H1 (cell line): Measurements from ENCODE around the gene GUCY2C. TPM values are rescaled to one million over a fixed set of nuclear protein-coding genes. Genes with fewer than 3 reads are reported as not detected.

ENCODE experiments used
- CTCF ChIA-PET: fragments of 300-600 bp; sonication (Branson Sonifier 250); formaldehyde crosslinking; loops from one replicate; lab custom pipeline; 2021; ENCODE audit not compliant: partially characterized antibody; lab: Charles Lee
- POLR2A ChIA-PET: fragments of 300-600 bp; sonication (Branson Sonifier 250); formaldehyde crosslinking; loops from one replicate; lab custom pipeline; 2021; ENCODE audit warnings: inconsistent platforms; ENCODE audit not compliant: partially characterized antibody; lab: Charles Lee
- DNase-seq, 2 experiments: peaks; one replicate each; pipeline versions ENCODE4 v3.0.0 to v3.0.0-alpha.2; 2010 to 2022; ENCODE audit warnings: low spot score in 2 of 2, low read depth in 1 of 2, mixed read lengths in 1 of 2
- FAIRE-seq: peaks from 2 replicates; lab custom pipeline; 2011; peaks lifted over from hg19 to GRCh38; lab: Jason Lieb, UNC
- H2AFZ ChIP-seq: 2 replicates; pipeline ENCODE4 v1.8.1; 2012; ENCODE audit warnings: low read length, inconsistent platforms
- H2AK5ac ChIP-seq: 2 replicates; pipeline ENCODE4 v1.6.1; 2013; ENCODE audit warnings: low read depth, low read length
- H2BK120ac ChIP-seq: replicated peaks from 2 replicates; pipeline ENCODE3; 2013; ENCODE audit warnings: low read depth, low read length, inconsistent platforms
- H2BK12ac ChIP-seq: 2 replicates; pipeline ENCODE4 v1.6.1; 2013; ENCODE audit warnings: low read depth, low read length
- H2BK15ac ChIP-seq: 2 replicates; pipeline ENCODE4 v1.6.1; 2013; ENCODE audit warnings: low read length
- H2BK20ac ChIP-seq: 2 replicates; pipeline ENCODE4 v1.6.1; 2013; ENCODE audit warnings: low read length
- H2BK5ac ChIP-seq: 2 replicates; pipeline ENCODE4 v1.6.1; 2013; ENCODE audit warnings: low read depth, low read length
- H3K14ac ChIP-seq: 2 replicates; pipeline ENCODE4 v1.6.1; 2013; ENCODE audit warnings: inconsistent platforms; ENCODE audit not compliant: insufficient read length
- H3K18ac ChIP-seq: 2 replicates; pipeline ENCODE4 v1.6.1; 2013; ENCODE audit warnings: low read length; ENCODE audit errors: extremely low read depth
- H3K23ac ChIP-seq: 2 replicates; pipeline ENCODE4 v1.6.1; 2013; ENCODE audit warnings: inconsistent platforms; ENCODE audit not compliant: insufficient read length
- H3K23me2 ChIP-seq: 2 replicates; pipeline ENCODE4 v1.6.1; 2013; ENCODE audit warnings: low read depth, low read length
- H3K27ac ChIP-seq: 2 replicates; pipeline ENCODE4 v1.6.1; 2011; ENCODE audit warnings: low read depth, low read length, inconsistent platforms
- H3K27me3 ChIP-seq, 4 experiments: replicated peaks in 1 of 4; 1 replicate in 1 of 4; 2 replicates in 3 of 4; pipeline versions ENCODE4 v1.6.1 to v1.8.1; 2011 to 2013; ENCODE audit warnings: low read length in 3 of 4, mild to moderate bottlenecking in 3 of 4, inconsistent platforms in 2 of 4, mixed read lengths in 2 of 4, moderate library complexity in 1 of 4; ENCODE audit not compliant: control insufficient read depth in 3 of 4, insufficient read depth in 3 of 4; ENCODE audit errors: extremely low read depth in 1 of 4
- H3K36me3 ChIP-seq, 4 experiments: 2 replicates each; pipeline versions ENCODE4 v1.6.1 to v1.8.1; 2011 to 2013; ENCODE audit warnings: mild to moderate bottlenecking in 4 of 4, low read length in 3 of 4, moderate library complexity in 2 of 4, control low read depth in 1 of 4, inconsistent platforms in 1 of 4; ENCODE audit not compliant: insufficient read depth in 4 of 4, control insufficient read depth in 2 of 4
- H3K4ac ChIP-seq: replicated peaks from 2 replicates; pipeline ENCODE3; 2013; ENCODE audit warnings: low read length, low read depth, mixed read lengths, inconsistent platforms; ENCODE audit not compliant: insufficient read length
- H3K4me1 ChIP-seq, 4 experiments: replicated peaks in 1 of 4; 1 replicate in 1 of 4; 2 replicates in 3 of 4; pipeline versions ENCODE4 v1.6.1 to v1.8.1; 2011 to 2013; ENCODE audit warnings: low read length in 3 of 4, inconsistent platforms in 2 of 4, mixed read lengths in 1 of 4; ENCODE audit not compliant: insufficient read depth in 4 of 4, control insufficient read depth in 3 of 4
- H3K4me2 ChIP-seq, 2 experiments: 2 replicates each; pipeline versions ENCODE4 v1.6.1 to v1.8.1; 2011 to 2013; ENCODE audit warnings: low read depth in 2 of 2, low read length in 2 of 2, control low read depth in 1 of 2, inconsistent platforms in 1 of 2, mild to moderate bottlenecking in 1 of 2; ENCODE audit not compliant: insufficient read depth in 1 of 2
- H3K4me3 ChIP-seq, 4 experiments: fragments of 200-600, 300-600 bp in 1 of 4; sonication (generic), shearing (Covaris generic), sonication (Bioruptor Twin) in 1 of 4; 2 replicates each; pipeline versions ENCODE4 v1.5.1 to v1.8.1; 2011 to 2016; ENCODE audit warnings: low read length in 4 of 4, low read depth in 3 of 4, control low read depth in 2 of 4, inconsistent platforms in 2 of 4, mild to moderate bottlenecking in 2 of 4, mixed read lengths in 1 of 4, moderate library complexity in 1 of 4; ENCODE audit not compliant: insufficient read depth in 2 of 4; ENCODE audit errors: extremely low read depth in 1 of 4
- H3K56ac ChIP-seq: replicated peaks from 2 replicates; pipeline ENCODE3; 2013; ENCODE audit warnings: low read depth, mild to moderate bottlenecking, mixed read lengths, low read length, inconsistent platforms; ENCODE audit not compliant: insufficient read length
- H3K79me1 ChIP-seq: 2 replicates; pipeline ENCODE4 v1.6.1; 2013; ENCODE audit warnings: low read depth, low read length, control low read depth
- H3K79me2 ChIP-seq, 2 experiments: 2 replicates each; pipeline versions ENCODE4 v1.6.1 to v1.8.1; 2012 to 2013; ENCODE audit warnings: low read length in 2 of 2, mild to moderate bottlenecking in 2 of 2, inconsistent platforms in 1 of 2; ENCODE audit not compliant: insufficient read depth in 2 of 2, control insufficient read depth in 1 of 2
- H3K9ac ChIP-seq, 4 experiments: replicated peaks in 1 of 4; 1 replicate in 1 of 4; 2 replicates in 3 of 4; pipeline versions ENCODE4 v1.6.1 to v1.8.1; 2011 to 2013; ENCODE audit warnings: low read depth in 3 of 4, low read length in 3 of 4, control low read depth in 2 of 4, mild to moderate bottlenecking in 2 of 4, moderate library complexity in 2 of 4, inconsistent platforms in 1 of 4; ENCODE audit errors: extremely low read depth in 1 of 4
- H3K9me3 ChIP-seq, 2 experiments: 2 replicates each; pipeline versions ENCODE4 v1.6.1 to v1.8.1; 2012 to 2013; ENCODE audit warnings: mild to moderate bottlenecking in 2 of 2, moderate library complexity in 2 of 2, control low read depth in 1 of 2, inconsistent platforms in 1 of 2, low read depth in 1 of 2, low read length in 1 of 2, mixed read lengths in 1 of 2; ENCODE audit not compliant: insufficient read depth in 2 of 2
- H4K20me1 ChIP-seq, 2 experiments: replicated peaks in 1 of 2; 2 replicates each; pipeline versions ENCODE3 to v1.8.1; 2011 to 2013; ENCODE audit warnings: inconsistent platforms in 2 of 2, low read length in 2 of 2, mild to moderate bottlenecking in 1 of 2; ENCODE audit not compliant: insufficient read depth in 2 of 2, control insufficient read depth in 1 of 2
- H4K5ac ChIP-seq: 2 replicates; pipeline ENCODE4 v1.6.1; 2013; ENCODE audit warnings: low read length, low read depth, mixed read lengths, inconsistent platforms; ENCODE audit not compliant: insufficient read length
- H4K8ac ChIP-seq: 2 replicates; pipeline ENCODE4 v1.8.0; 2013; ENCODE audit warnings: mild to moderate bottlenecking, moderate library complexity, low read length, inconsistent platforms; ENCODE audit not compliant: insufficient read depth; ENCODE audit errors: extremely low read depth
- H4K91ac ChIP-seq: replicated peaks from 2 replicates; pipeline ENCODE3; 2013; ENCODE audit warnings: low read length, mixed read lengths, inconsistent platforms; ENCODE audit not compliant: insufficient read length
- ATF2 ChIP-seq: IDR thresholded peaks from 2 replicates; pipeline ENCODE4 v1.6.1; 2012; ENCODE audit warnings: low read length, inconsistent platforms
- BRCA1 ChIP-seq: IDR thresholded peaks from 2 replicates; pipeline ENCODE4 v1.6.1; 2012; ENCODE audit warnings: low read depth, low read length, improper control_type of control experiment
- CTBP2 ChIP-seq: IDR thresholded peaks from 2 replicates; pipeline ENCODE4 v1.7.0; 2011; ENCODE audit warnings: borderline replicate concordance, mild to moderate bottlenecking, moderate library complexity, mixed read lengths, low read length; ENCODE audit not compliant: insufficient read depth, insufficient read length
- FOSL1 ChIP-seq: IDR thresholded peaks from 2 replicates; pipeline ENCODE4 v1.6.1; 2011; ENCODE audit warnings: mild to moderate bottlenecking, low read depth, low read length, moderate library complexity; ENCODE audit not compliant: insufficient read depth
- GTF2F1 ChIP-seq: IDR thresholded peaks from 2 replicates; pipeline ENCODE4 v1.6.1; 2012; ENCODE audit warnings: low read depth, low read length, improper control_type of control experiment, borderline replicate concordance
- JUN ChIP-seq: IDR thresholded peaks from 2 replicates; pipeline ENCODE4 v1.6.1; 2011; ENCODE audit warnings: low read depth, mild to moderate bottlenecking, improper control_type of control experiment, low read length
- NANOG ChIP-seq: IDR thresholded peaks from 2 replicates; pipeline ENCODE4 v1.6.1; 2011; ENCODE audit warnings: low read length, low read depth, mild to moderate bottlenecking, inconsistent platforms; ENCODE audit not compliant: insufficient read depth, poor library complexity, severe bottlenecking
- POLR2A ChIP-seq, 2 experiments: IDR thresholded peaks; 1 replicate in 1 of 2; 2 replicates in 1 of 2; pipeline ENCODE4 v1.6.1; 2011; ENCODE audit warnings: low read depth in 2 of 2, low read length in 2 of 2, mild to moderate bottlenecking in 2 of 2; ENCODE audit errors: control extremely low read depth in 1 of 2
- RBBP5 ChIP-seq: IDR thresholded peaks from 2 replicates; pipeline ENCODE4 v1.7.1; 2012; ENCODE audit warnings: low read depth, mild to moderate bottlenecking, inconsistent platforms, low read length, moderate library complexity, borderline replicate concordance
- SP4 ChIP-seq: IDR thresholded peaks from 2 replicates; pipeline ENCODE4 v1.6.1; 2012; ENCODE audit warnings: low read length, inconsistent platforms
- SRF ChIP-seq: IDR thresholded peaks from 2 replicates; pipeline ENCODE4 v1.6.1; 2011; ENCODE audit warnings: mild to moderate bottlenecking, low read depth, low read length, moderate library complexity
- YY1 ChIP-seq: IDR thresholded peaks from 2 replicates; pipeline ENCODE4 v1.6.1; 2011; ENCODE audit warnings: low read depth, mild to moderate bottlenecking, low read length
- WGBS, 2 experiments: shearing (Covaris generic) in 1 of 2; methylation state at CpG; one replicate each; pipeline versions ENCODE4 v1.1.6 to v1.1.7; 2013 to 2015; ENCODE audit warnings: low lambda C conversion rate in 2 of 2, mixed read lengths in 2 of 2, inconsistent platforms in 1 of 2, low coverage in 1 of 2, missing lambda C conversion rate in 1 of 2; ENCODE audit not compliant: insufficient replicate concordance in 2 of 2, insufficient coverage in 1 of 2, insufficient read length in 1 of 2; ENCODE audit errors: extremely low coverage in 1 of 2, missing lambda C conversion rate in 1 of 2; 5-methylcytosine and 5-hydroxymethylcytosine counted together
- polyA plus RNA-seq, 7 experiments: library from polyadenylated mRNA; depleted of rRNA in 3 of 7; stranded (reverse) in 5 of 7; unstranded in 2 of 7; fragments of >200 nt in 5 of 7; fragments of 200-250 nt in 2 of 7; gene quantifications; 1 replicate in 5 of 7; 2 replicates in 1 of 7; 4 replicates in 1 of 7; pipeline versions ENCODE4 v1.2.1 to v1.2.3, GENCODE V29; 2011 to 2013; ENCODE audit warnings: missing spikeins in 2 of 7, mixed read lengths in 2 of 7
- total RNA-seq: library from RNA; stranded (reverse); fragmentation: NEBNext Ultra II Directional; extraction: Animal tissue kit (Norgen Biotek cat#: 25700); gene quantifications from 2 replicates; pipeline ENCODE4 v1.2.1, GENCODE V29; 2021
- TF ChIP-seq, protein P1 (sequence below): IDR thresholded peaks from 2 replicates; pipeline ENCODE4 v1.6.1; 2012; ENCODE audit warnings: inconsistent platforms

The GUCY2C gene
- total and polyA plus RNA-seq, 2 of the 8 experiments (the other 6 are each of a cell fraction or from before 2014, with no cell fraction given), result 1.9 to 3.2 TPM

GRCh38 chr12:14643251-14643650 lies 53.1 kb downstream of the GUCY2C start:
- H3K23me2 ChIP-seq, result no peaks in the 10 kb centered on the region
- no peak overlapping the region for H2BK120ac ChIP-seq
- H3K79me2 ChIP-seq, result no peaks in the 10 kb centered on the region
- H3K4me1 ChIP-seq, result no peaks in the 10 kb centered on the region
- H3K56ac ChIP-seq, result no peak overlapping the region
- H3K18ac ChIP-seq, result no peak overlapping the region
- H3K14ac ChIP-seq, result no peak overlapping the region
- no peak overlapping the region for H3K4me2 ChIP-seq
- 91% methylated on average over 5 of the region's 5 CpGs; no CpG with 5 or more reads in 1 of the 2 experiments for WGBS, 2 experiments
- H4K5ac ChIP-seq, result no peak overlapping the region
- no peaks in the 10 kb centered on the region for H3K36me3 ChIP-seq
- H3K4me3 ChIP-seq, result no peak overlapping the region
- H4K20me1 ChIP-seq, result no peaks in the 10 kb centered on the region
- H3K27ac ChIP-seq, result no peak overlapping the region
- POLR2A ChIA-PET, result interaction anchor here (1.5 kb wide), 1 partner anchor 12 kb away, joined by 4 read pairs; no protein-coding TSS in a partner anchor
- no peak overlapping the region for H2BK5ac ChIP-seq
- no peak overlapping the region for H2AK5ac ChIP-seq
- no peak overlapping the region for H2BK15ac ChIP-seq
- H2BK12ac ChIP-seq, result no peak overlapping the region
- no peaks in the 10 kb centered on the region for H3K9me3 ChIP-seq
- H3K23ac ChIP-seq, result no peak overlapping the region
- DNase-seq, result no peak
- CTCF ChIA-PET, result interaction anchor here (1.1 to 1.5 kb wide), 2 partner anchors 26 to 35 kb away, joined by 3 to 6 read pairs; no protein-coding TSS in a partner anchor
- FAIRE-seq, result no peak
- H3K9ac ChIP-seq, result no peak overlapping the region
- H2BK20ac ChIP-seq, result no peak overlapping the region
- no peak overlapping the region for H4K91ac ChIP-seq
- H3K27me3 ChIP-seq, result no peaks in the 10 kb centered on the region; a peak in 1 of 7 replicates
- H2AFZ ChIP-seq, result no peak overlapping the region
- no peak overlapping the region for H4K8ac ChIP-seq
- H3K79me1 ChIP-seq, result no peaks in the 10 kb centered on the region
- H3K4ac ChIP-seq, result no peak overlapping the region
- TF ChIP-seq FOSL1, result no peak
- no peak for TF ChIP-seq ATF2
- no peak for TF ChIP-seq SP4
- no peak for TF ChIP-seq YY1
- TF ChIP-seq RBBP5, result no peak
- no peak for TF ChIP-seq SRF
- no peak for TF ChIP-seq POLR2A (IDR thresholded peaks at IDR 0.05; ENCODE audit: control extremely low read depth in 1 of 2, low read depth in 2 of 2, low read length in 2 of 2)
- no peak for TF ChIP-seq JUN
- TF ChIP-seq BRCA1, result no peak
- no peak for TF ChIP-seq NANOG
- no peak for TF ChIP-seq GTF2F1
- TF ChIP-seq, protein P1, sequence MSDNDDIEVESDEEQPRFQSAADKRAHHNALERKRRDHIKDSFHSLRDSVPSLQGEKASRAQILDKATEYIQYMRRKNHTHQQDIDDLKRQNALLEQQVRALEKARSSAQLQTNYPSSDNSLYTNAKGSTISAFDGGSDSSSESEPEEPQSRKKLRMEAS, result no peak
- TF ChIP-seq CTBP2, result no peak
